Stimulated activated CD4-positive, alpha-beta T cell treated with anti-CD3 and anti-CD28 coated beads, TNF-alpha, amount 100 ng/mL, for 24 hours (primary cell): ENCODE measurements around the gene TAGLN2.
"Not testable (repeated sequence)": the region's sequence is repeated elsewhere in the genome, so short reads cannot be mapped to it uniquely, and the experiment has no call there.

Experiments used
- DNase-seq, 3 experiments: peaks; one replicate each; pipeline ENCODE4 v3.0.0-alpha.2; 2020; ENCODE audit warnings: low read depth in 3 of 3

The TAGLN2 gene

GRCh38 chr1:159921700-159922504, 3.4 kb downstream of the TAGLN2 start:
- no peak for DNase-seq

GRCh38 chr1:159921251-159921650, 4.1 kb downstream of the TAGLN2 start:
- no peak for DNase-seq

GRCh38 chr1:159920651-159921050, 4.7 kb downstream of the TAGLN2 start:
- no peak for DNase-seq

- no peak for DNase-seq
Observed at GRCh38 chr1:159920202-159920601, 5.1 kb downstream of the TAGLN2 start.

- no peak for DNase-seq
Observed at GRCh38 chr1:159919236-159919865, 6.0 kb downstream of the TAGLN2 start.

GRCh38 chr1:159918352-159919200, 6.7 kb downstream of the TAGLN2 start:
- DNase-seq = no peak

- DNase-seq = no peak
Observed at GRCh38 chr1:159917533-159918351, 7.6 kb downstream of the TAGLN2 start.

- no peak for DNase-seq
Observed at GRCh38 chr1:159916242-159917051, 8.9 kb downstream of the TAGLN2 start.

- DNase-seq = no peak
Observed at GRCh38 chr1:159915571-159916241, 9.6 kb downstream of the TAGLN2 start.

- DNase-seq = no peak
Observed at GRCh38 chr1:159914252-159915018, 10.9 kb downstream of the TAGLN2 start.

- no peak for DNase-seq
Observed at GRCh38 chr1:159913451-159914192, 11.7 kb downstream of the TAGLN2 start.

GRCh38 chr1:159911326-159912070, 13.8 kb downstream of the TAGLN2 start:
- no peak for DNase-seq

GRCh38 chr1:159908031-159908940, 17.0 kb downstream of the TAGLN2 start:
- DNase-seq = no peak

- DNase-seq = no peak
Observed at GRCh38 chr1:159906960-159907359, 18.3 kb downstream of the TAGLN2 start.

- DNase-seq = not testable (repeated sequence)
Observed at GRCh38 chr1:159904036-159904435, 21.3 kb downstream of the TAGLN2 start.

- DNase-seq = no peak
Observed at GRCh38 chr1:159902541-159902940, 22.8 kb downstream of the TAGLN2 start.
